T-helper 2 cell treated with Interferon-gamma antibody and Interleukin-4, amounts not matched to agents 100 ng/mL and 5 ng/mL, for 36 hours (primary cell): ENCODE results near the gene RAB44. TPM values are rescaled to one million over a fixed set of nuclear protein-coding genes. Genes with fewer than 3 reads are reported as not detected.

Source experiments
- intact Hi-C: fragments of 100-400 bp; cut with micrococcal nuclease; formaldehyde crosslinking; loops from one replicate; pipeline ENCODE4 v1.15.1; 2023
- total RNA-seq: library from RNA; stranded (reverse); gene quantifications from 2 replicates; pipeline ENCODE4 v1.2.3, GENCODE V29; 2022

Gene RAB44
- total RNA-seq, 1 donor from 2014 or later, result 0.07 TPM

DNA sequence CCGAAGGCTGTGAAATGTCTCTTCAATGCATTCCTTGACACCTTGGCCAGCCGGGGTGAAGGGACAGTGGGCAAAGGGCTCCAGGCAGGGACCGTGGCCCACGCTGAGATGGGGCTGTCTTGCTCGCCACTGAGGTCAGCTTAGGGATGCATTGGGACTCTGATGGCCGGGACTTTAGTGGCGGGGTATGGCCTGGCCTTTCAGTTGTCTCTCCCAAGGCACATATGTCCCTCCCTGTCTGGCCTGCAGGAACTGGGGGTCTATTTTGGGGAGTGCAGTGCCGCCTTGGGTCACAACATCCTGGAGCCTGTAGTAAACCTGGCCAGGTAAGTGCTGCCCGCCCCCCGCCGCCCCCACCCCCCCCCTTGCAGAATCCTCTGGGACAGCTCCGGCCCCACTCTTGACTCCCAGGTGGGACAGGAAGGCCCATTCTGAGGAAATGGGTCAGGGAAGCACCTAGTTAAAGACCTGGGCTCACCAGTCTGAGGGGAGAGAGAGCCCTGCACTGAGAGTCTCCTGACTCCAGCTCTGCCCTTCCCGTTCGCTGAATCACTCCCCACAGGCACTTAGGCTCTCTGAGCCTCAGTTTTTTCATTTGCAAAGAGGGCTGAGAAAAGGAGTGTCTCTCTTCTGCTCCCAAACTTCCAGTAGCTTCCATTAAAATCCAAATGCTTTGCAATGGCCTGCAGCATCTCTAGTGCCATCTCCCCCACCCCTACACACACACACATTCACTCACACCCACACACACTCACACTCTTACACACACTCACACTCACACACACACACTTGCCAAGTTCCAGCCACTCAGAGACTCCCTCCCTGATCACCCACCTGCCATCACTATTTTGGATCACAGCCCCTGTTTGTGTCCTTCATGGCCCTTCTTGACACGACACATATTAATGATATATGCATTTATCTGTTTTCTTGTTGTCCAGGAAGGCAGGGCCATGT lies 33.1 kb downstream of the RAB44 start:
- intact Hi-C loops, result no loop called here

DNA sequence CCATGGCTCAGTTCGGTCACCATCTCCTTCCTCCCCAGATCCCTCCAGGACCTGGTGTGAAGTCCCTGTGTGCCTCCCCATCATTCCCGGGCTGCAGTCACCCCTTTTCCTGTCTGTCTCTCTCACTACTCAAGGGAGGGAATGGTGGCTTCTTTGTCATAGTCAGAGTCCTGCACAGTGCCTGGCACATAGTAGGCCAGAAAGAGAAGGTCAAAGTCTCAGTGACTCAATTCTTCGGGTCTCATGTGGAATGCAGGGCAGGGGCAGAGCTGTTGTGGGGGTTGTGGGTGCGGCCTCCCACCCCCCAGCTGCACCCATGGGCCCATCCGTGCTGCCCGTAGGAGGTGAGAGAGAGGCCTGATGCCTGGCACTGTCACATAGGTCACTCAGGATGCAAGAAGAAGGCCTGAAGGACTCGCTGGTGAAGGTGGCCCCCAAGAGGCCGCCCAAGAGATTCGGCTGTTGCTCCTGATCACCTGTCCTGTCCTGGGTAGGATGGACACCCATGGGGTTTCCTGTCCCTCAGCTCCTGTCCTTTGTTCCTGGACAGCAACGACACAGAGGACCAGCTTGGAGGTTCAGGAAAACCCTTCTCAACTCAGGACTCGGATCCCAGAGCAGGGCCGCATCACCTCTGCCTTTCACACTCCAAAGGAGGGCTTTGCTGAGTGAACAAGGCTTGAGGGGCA lies 34.1 kb downstream of the RAB44 start:
- intact Hi-C loops, result no loop called here

DNA sequence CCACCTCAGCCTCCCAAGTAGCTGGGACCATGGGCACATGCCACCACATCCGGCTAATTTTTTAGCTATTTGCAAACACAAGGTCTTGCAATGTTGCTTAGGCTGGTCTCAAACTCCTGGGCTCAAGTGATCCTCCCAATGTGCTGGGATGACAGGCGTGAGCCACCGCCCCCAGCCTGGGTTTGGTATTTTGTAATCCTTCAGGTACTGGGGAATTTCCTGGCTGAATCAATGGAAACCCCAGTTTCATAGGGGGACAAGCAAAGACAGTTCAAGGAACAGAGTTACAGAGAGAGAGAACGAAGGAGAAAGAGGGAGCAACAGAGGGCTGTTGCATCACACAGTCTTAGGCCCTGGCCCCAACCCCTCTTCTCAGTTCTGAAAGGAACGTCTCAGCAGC lies 35.7 kb downstream of the RAB44 start:
- intact Hi-C loops, result no loop called here

DNA sequence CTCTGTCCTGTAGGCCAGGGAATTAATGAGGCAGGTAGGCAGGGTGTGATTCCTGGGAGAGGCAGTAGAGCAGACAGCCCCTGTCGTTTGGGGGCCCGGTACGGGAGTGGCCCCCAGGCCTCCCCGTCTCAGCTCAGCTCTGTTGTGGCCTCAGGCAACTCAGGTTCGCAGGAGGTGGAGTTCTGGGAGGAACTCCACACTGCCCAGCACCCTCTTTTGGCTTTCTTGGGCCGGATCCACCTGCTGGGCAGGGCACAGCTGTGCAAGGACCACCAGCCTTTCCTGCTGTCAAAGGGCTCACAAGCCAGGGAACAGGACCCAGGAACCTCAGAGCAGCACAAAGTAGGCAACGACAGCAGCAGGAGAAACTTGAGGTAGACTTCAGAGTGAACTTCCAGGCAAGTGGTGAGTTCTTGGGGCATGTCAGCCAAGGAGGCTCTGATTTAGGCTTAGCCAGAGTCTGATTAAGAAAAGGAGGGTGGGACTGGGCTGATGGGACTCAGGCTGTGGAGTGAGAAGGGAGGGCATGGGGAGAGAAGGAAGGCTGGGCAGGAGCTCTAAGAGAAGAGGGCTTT lies 36.9 kb downstream of the RAB44 start:
- intact Hi-C loops, result no loop called here

DNA sequence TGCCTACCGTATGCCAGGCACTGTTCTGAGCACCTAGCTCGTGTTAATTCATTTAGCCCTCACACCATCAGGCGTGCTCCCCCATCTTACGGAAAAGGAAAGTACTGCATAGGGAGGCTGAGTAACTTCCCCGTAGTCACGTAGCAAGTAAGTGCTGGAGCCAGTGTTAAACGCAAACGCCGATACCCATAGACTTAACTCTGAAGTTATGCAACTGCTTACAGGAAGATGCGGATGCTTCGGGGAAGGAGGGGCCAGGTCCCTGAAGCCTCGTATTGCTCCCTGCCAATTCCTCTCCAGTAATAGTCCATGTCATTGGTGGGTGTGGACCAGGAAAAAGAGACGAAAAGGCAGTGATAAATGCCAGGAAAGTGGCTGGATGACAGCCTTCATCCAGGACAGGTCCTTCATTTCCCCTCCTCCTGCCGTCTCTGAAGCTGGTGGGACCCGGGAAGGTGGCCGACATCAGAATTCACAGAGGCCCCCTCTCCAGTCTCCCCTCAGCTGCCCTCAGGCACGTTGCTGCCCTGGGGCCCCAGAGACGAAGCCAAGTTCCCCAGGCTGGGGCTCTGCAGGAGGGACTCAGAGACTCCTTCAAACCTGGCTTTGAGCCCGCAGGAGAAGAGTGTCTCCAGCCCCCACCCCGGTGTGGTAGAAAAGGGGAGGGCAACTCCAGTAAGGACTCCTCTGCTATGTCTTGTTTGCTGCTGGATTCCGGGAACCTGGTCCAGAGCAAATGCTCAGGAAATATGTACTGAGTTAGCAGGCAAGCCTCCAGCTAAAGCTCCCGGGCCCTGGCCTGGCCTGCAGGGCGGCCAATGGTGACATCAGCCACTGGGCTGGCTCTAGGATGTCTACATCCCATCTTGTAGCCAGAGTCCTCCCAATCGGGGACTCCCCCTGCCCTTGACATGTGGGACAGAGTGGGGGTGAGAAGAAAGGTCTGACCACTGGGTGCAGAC lies 37.8 kb downstream of the RAB44 start:
- intact Hi-C loops, result no loop called here

DNA sequence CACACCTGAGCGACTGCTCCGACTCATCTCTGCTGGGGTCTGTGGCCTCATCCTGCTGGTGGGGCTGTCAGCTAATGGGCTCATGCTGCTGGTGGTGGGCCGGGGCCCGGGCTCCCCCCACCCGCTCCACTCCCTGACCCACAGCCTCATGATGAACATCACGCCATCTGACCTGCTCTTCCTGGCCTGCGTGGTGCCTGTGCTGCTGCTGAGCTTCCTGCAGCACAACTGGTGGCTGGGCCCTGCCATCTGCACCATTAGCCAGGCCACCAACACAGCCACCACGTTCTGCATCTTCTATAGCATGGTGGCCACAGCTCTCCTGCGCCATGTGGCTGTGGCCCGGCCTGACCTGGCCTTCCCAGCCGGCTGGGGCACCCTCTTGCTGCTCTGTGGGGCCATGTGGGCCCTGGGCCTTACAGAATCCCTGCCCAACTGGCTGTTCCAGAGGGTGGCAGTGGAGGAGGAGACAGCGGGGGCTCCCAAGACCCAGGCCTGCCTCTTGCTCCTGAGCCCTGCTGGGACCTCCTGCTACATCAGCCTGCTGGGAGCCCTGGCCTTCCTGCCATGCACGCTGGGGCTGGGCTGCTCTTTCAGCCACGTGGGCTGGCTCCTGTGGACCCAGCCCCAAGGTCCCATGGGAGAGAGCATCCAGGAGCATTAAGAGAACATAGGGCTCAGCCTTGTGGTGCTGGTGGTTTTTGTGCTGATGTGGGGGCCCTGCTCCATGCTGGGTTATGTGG lies 39.6 kb downstream of the RAB44 start:
- intact Hi-C loops, result no loop called here

DNA sequence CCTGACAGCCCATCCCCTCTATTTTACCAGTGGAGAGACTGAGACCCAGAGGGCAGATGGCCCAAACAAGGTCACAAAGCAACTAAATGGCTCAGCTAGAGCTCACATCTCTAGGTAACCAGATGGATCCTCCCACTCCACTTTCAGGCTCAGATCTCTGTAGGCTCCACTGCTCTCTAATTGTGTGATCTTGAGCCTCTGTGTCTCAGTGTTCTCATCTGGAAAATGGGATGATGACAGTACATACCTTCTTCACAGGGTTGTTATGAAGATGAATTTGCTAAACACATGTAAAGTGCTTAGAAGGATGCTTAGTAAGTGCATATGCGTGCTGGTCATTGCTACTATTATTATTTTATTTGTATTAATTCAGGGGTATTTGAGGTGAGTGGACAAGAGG lies 40.5 kb downstream of the RAB44 start:
- intact Hi-C loops, result no loop called here

DNA sequence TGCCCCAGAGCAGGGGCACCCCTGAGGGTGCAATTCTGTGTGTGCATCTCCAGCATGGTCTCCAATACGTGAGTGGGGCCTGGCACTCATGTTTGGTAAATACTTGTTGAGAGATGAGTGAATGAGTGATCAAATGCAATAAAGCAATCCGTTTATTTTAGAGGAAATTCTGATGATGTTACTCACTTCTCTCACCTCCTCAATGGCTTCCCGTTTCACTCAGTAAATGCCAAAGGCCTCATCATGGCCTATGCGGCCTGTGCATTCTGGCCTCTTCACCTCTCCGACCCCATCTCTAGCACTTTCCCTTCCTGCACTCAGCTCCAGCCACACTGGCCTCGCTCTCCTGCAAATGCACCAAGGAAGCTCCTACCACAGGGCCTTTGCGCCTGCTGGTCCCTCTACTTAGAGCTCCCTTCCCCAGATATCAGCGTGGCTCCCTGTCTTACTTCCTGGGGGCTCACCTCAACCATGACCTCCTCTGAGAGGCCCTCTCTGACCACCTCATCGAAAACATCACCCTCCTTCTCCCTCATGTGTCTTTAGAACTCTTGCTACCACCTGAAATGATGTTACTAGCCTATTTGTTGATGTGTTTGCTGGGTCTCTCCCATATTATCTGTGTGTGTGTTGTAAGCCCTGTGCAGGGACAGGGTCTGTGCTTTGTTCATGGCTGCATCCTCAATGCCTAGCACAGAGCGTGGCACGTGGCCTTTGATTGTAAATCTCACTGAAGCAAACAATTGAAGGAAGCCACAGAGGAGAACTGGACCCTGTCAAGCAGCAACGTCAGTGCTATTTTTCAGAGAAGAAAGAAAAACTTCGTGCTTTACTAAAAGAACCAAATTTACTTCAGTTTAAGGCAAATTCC lies 42.6 kb downstream of the RAB44 start:
- intact Hi-C loops, result no loop called here

DNA sequence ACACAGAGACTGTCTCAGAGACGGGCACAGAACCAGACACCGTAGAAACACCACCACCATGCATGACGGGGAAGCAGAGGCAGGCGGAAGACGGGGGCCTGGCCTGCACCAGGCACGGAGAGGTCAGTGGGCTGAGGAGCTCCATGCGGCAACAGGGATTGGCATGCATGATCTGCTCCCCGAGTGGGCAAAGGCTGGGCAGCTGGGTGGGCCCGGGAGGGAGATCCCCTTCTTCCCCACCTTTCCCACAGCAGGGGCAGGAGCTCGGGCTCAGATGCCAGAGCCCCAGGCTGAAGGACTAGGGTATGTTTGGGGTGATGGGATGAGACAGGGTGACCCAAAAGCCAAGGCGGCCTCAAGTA lies 43.2 kb downstream of the RAB44 start:
- intact Hi-C loops, result no loop called here

DNA sequence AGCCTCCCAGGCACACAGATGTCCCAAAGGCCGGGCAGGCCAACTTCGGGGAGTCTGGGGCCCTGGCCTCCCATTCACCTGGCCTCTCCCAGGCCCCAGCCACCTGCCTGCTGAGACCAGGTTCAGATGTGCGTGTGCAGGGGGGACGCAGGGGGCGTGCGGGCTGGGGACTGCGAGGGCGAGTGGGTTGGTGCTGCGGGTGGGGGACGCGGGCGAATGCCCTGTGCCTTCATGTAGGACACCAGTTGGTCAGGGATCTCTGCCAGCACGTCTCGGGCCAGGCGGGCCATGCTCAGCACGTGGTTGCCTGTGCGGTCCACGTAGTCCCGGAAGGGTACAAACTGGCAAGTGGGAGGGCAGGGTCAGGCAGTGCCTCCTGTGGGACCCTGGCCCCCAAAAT lies 44.5 kb downstream of the RAB44 start:
- intact Hi-C loops, result no loop called here

DNA sequence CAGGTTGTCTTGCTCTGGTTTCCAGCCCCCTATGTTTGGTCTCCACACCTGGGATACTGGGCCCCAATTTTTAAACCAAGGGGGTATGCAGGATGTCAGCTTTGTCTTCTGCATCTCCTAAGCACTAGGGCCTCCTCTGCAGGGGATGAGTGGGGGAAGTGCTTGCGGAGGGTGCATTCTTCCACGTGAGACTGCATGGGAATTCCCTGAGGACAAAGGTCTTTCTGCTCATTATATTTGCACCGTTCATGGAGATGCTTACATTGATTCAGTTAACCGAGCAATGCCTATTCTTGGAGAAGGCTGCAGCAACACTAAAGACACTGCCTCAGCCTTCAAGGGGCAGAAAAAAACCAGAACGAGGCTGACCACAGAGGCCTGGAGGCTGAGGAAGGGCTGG lies 45.4 kb downstream of the RAB44 start:
- intact Hi-C loops, result no loop called here

DNA sequence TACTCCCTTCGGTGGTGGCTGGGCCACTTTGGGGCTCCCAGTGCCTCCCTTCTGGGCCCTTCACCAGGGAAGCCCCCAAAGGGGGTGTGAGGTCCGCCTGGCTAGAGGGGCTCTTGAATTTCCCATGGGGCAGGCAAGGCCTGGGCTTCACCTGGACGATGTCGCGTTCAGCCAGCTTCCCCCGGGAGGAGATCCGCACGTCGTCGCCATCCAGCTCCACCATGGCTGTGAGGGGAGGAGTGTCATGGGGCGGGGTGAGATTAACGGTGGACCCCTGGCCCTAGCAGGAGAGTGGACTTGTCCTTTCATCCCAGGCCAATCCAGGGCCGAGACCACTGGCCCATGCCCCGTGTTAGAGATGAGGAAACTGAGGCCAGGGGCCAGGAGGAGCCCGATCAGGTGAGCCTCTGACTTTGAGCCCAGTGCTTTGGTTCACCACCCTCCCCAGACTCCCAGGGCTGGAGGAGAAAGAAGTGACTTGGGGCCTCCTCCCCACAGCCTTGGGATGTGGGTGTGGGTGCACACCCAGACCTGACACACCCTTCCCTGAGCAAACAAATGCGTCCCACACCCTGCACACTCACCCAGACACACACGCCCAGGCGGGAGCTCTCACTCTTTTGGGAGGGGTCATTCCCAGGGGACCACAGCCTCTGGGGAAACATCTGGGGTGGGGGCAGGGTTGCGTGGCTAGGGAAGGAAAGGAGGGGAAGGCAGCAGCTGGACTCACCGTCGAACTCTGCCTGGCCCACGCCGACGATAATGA lies 46.1 kb downstream of the RAB44 start:
- intact Hi-C loops, result no loop called here

DNA sequence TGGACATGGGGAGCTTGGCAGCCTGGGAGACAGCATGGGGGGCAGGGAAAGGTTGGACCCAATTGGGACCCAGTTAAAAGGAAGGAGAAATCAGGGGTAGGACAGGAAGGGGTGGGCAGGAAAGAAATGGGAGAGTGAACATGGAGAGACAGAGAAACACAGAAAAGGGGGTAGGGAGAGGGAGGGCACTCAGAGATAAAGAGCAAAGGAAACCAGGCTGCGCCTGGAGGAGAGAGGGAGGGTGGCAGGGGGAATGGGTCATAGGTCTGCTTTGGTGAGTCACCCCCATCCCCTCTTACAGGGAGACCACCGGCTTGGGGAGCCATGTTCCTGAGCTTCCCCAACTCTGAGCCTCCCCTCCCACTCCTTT lies 46.7 kb downstream of the RAB44 start:
- intact Hi-C loops, result no loop called here

DNA sequence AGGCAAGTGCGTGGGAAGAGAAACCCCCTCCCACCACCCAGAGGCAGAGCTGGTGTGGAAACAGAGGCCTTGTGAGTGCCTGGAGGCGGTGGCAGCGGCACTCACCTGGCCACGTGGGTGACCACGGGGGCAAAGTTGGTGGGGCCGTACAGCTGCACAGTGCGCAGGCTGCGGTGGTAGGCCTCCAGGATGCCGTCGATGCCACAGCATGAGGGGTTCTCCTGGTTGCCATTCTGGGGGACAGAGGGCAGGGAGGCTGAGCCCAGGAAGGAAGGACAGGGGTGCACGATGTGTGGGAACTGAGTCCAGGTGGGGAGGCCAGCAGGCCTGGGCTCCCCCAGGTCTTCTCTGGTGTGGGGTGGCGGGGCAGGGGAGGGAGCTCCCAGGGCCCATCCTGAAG lies 47.7 kb downstream of the RAB44 start:
- intact Hi-C loops, result no loop called here

DNA sequence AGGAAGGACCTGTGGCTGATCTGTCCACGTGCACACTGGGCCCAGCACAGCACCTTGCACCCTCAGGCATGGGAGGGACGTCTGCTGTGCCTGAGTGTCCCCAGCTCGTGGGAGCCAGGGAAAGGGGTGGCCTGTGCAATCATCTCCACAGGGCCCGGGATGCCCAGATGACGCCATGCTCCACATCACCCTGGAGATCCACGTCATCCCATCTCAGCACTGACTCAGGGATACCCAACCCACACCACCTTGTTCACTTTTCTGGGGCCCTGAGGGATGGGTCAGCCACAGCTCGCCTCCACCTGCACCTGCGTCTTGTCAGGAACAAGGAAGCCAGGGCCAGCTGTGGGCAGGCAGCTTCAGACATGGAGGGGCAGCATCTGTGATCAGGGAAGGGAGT lies 48.2 kb downstream of the RAB44 start:
- intact Hi-C loops, result no loop called here

DNA sequence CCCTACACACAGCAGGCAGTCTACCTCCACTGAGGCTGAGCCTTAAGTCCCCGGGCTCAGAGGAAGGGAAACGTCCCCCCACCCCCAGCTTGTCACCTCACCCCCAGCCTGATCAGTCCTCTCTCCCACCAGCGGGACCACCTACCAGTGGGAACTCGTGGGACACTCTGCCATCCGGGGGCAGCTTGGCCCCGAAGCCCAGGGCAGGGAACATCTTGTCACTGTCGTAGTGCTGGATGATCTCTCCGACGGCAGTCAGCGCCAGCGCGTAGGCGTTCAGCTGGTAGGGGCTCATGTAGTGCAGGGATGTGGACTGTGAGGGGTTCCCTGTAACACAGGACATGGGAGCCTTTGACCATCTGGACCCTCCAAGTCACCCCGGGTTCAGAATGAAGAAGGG lies 48.6 kb downstream of the RAB44 start:
- intact Hi-C loops, result no loop called here

DNA sequence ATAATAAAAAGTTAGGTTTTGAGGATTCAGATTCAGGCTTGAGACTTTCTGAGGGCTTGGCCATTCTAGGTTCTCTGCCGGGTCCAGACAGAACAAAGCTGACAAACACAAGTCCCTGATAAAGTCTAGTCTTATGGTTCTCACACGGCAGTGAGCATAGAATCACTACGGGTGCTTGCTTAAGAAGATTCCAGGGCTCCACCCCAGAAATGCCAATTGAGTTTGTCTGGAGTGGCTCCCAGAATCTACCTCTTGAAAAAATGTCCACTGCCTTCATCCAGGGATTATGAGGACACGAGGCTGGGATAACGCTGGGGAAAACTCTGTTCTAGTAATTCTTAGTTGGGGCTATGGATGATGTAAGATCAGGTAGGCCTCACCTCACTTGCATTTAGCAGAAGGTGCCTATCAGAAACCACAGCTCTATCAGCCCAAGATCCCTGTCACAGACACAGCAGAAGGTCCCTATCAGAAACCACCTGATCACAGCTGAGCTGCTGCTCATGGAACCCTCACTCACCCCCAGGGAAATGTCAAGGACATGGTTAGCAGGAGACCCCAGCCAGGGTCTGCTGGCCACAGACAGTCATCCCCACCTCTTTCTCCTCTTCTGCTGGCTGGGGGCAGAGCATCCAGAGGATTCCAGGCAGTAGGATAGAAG lies 52.3 kb downstream of the RAB44 start:
- intact Hi-C loops, result no loop called here

DNA sequence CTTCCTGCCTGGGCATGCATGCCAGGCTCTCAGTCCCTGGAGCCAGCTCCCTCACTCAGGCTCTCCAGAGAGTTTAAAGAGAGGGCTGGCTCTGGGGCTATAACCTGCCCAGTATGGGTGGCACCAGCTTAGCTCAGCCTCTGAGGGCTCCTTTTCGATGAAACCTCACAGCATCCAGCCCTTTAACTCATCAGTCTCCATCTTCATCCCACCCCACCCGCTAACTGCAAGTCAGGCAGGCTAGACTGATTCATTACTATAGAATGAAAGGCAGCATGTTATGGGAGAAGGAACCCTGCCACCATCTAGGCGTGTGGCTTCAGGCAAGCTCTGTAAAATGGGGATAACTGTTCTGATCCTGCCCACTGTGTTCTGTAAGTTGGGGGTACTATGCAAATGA lies 53.5 kb downstream of the RAB44 start:
- intact Hi-C loops, result no loop called here

DNA sequence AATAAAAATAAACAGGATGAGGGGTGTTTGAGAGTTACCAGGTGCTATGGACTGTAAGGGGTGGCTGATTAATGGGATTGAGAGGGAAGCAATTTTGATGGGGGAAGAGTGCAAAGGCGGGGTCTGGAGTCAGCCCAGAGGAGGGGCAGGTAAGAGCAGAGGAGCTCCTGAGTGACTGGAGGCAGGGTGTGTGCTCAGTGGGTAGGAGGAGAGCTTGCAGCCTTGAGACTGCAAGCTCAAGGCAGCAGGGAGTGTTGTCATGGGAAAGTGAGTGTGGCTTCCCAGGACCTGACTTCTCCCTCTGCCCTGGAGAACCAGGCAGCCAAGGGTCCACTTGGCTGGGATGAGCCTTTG lies 54.2 kb downstream of the RAB44 start:
- intact Hi-C loops, result no loop called here
